RWPE2 (cell line): ENCODE measurements around the gene CBX8.
"Not testable (repeated sequence)": the region's sequence is repeated elsewhere in the genome, so short reads cannot be mapped to it uniquely, and the experiment has no call there.

ENCODE experiments used
- ATAC-seq: fragments of 200-7000 bp; cut with Tn5 transposase; 3 replicates; pipeline ENCODE4 v1.9.1; 2021; ENCODE audit warnings: low read depth
- DNase-seq: peaks from one replicate; pipeline ENCODE4 v3.0.0-alpha.2; 2020; ENCODE audit warnings: low spot score
- H3K27ac ChIP-seq: fragments of 450-650 bp; 2 replicates; pipeline ENCODE4 v1.5.1; 2017; ENCODE audit warnings: mild to moderate bottlenecking; ENCODE audit not compliant: poor library complexity, severe bottlenecking
- H3K27me3 ChIP-seq: fragments of 250-450 bp; sonication (Bioruptor Pico); 2 replicates; pipeline ENCODE4 v1.5.1; 2021; ENCODE audit warnings: mild to moderate bottlenecking, moderate library complexity; ENCODE audit not compliant: insufficient read depth, poor library complexity, severe bottlenecking
- H3K36me3 ChIP-seq: fragments of 250-450 bp; sonication (Bioruptor Pico); 2 replicates; pipeline ENCODE4 v1.5.1; 2020; ENCODE audit warnings: low read depth, mild to moderate bottlenecking, moderate library complexity
- H3K4me1 ChIP-seq: fragments of 250-450 bp; sonication (Bioruptor Pico); 2 replicates; pipeline ENCODE4 v1.5.1; 2021; ENCODE audit warnings: mild to moderate bottlenecking, moderate library complexity; ENCODE audit not compliant: insufficient read depth, poor library complexity, severe bottlenecking
- H3K4me3 ChIP-seq: fragments of 250-450 bp; sonication (Bioruptor Pico); 2 replicates; pipeline ENCODE4 v1.5.1; 2021; ENCODE audit warnings: mild to moderate bottlenecking, moderate library complexity; ENCODE audit not compliant: severe bottlenecking
- H3K9me3 ChIP-seq: fragments of 250-450 bp; sonication (Bioruptor Pico); 2 replicates; pipeline ENCODE4 v1.5.1; 2021; ENCODE audit warnings: mild to moderate bottlenecking, moderate library complexity; ENCODE audit not compliant: severe bottlenecking
- TF ChIP-seq, protein P1 (sequence below): fragments of 450-650 bp; IDR thresholded peaks from one replicate; pipeline ENCODE4 v1.5.1; 2017; ENCODE audit warnings: mild to moderate bottlenecking, moderate library complexity; ENCODE audit not compliant: poor library complexity, severe bottlenecking

CBX8 gene

DNA sequence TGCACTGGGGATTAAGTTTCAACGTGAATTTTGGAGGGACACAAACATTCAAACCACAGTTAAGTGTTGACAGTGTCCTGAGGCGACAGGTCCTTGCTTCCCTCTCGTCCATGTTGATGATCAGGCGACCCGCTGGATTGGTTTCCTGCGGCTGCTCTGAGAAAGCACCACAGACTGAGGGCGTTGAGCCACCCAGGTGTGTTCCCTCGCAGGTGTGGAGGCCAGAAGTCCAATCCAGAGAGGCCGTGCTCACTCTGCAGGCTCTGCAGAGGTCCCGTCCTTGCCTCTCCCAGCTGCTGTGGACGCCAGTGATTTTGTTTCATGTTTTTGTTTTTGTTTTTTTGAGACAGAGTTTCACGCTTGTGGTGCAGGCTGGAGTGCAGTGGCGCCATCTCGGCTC lies 41.3 kb downstream of the CBX8 start:
- Histone ChIP-seq H3K27me3 (peaks cover 5% of the 10 kb centered on the region), H3K27ac (no peak overlapping the region), H3K36me3 (no peaks in the 10 kb centered on the region), H3K9me3 (no peaks in the 10 kb centered on the region), H3K4me1 (no peaks in the 10 kb centered on the region), H3K4me3 (no peak overlapping the region)
- TF ChIP-seq, protein P1, sequence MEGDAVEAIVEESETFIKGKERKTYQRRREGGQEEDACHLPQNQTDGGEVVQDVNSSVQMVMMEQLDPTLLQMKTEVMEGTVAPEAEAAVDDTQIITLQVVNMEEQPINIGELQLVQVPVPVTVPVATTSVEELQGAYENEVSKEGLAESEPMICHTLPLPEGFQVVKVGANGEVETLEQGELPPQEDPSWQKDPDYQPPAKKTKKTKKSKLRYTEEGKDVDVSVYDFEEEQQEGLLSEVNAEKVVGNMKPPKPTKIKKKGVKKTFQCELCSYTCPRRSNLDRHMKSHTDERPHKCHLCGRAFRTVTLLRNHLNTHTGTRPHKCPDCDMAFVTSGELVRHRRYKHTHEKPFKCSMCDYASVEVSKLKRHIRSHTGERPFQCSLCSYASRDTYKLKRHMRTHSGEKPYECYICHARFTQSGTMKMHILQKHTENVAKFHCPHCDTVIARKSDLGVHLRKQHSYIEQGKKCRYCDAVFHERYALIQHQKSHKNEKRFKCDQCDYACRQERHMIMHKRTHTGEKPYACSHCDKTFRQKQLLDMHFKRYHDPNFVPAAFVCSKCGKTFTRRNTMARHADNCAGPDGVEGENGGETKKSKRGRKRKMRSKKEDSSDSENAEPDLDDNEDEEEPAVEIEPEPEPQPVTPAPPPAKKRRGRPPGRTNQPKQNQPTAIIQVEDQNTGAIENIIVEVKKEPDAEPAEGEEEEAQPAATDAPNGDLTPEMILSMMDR, result no peak
- DNase-seq, result no peak
- ATAC-seq, result no peak

DNA sequence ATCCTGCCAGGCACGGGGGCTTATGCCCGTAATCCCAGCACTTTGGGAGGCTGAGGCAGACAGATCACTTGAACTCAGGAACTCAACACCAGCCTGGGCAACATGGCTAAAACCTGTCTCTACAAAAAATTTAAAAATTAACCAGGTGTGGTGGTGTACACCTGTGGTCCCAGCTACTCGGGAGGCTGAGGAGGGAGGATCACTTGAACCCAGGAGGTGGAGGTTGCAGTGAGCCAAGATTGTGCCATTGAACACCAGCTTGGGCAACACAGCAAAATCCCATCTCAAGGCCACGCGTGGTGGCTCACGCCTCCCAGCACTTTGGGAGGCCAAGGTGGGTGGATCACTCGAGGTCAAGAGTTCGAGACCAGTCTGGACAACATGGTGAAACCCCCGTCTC lies 42.0 kb downstream of the CBX8 start:
- H3K4me3 ChIP-seq, H3K4me1 ChIP-seq, DNase-seq, H3K27me3 ChIP-seq, ATAC-seq, H3K9me3 ChIP-seq, H3K36me3 ChIP-seq, H3K27ac ChIP-seq: not testable (repeated sequence)

DNA sequence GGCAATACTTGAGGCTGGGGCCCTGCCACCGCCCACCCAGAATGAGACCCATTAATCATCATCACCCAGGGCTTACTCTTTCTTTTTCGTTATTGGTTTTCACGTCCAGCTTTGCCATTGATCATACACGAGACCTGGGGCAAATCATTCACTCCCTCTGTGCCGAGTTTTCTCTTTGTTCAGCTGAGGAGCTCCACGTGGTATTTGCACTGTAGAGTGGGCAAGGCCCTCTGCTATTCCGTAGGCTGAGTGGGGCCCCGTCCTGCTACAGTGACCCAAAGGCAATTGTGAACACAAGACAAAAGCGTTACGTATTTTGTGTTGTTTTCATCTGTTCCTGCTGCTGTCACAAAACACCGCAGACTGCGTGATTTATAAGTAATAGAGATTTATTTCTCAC lies 42.5 kb downstream of the CBX8 start:
- TF ChIP-seq, protein P1, result no peak
- peaks cover 14% of the 10 kb centered on the region for H3K27me3 ChIP-seq
- H3K4me1 ChIP-seq, result no peaks in the 10 kb centered on the region
- no peak overlapping the region for H3K4me3 ChIP-seq
- no peaks in the 10 kb centered on the region for H3K36me3 ChIP-seq
- H3K9me3 ChIP-seq, result no peaks in the 10 kb centered on the region
- ATAC-seq (no peak), DNase-seq (no peak)
- H3K27ac ChIP-seq, result no peak overlapping the region

DNA sequence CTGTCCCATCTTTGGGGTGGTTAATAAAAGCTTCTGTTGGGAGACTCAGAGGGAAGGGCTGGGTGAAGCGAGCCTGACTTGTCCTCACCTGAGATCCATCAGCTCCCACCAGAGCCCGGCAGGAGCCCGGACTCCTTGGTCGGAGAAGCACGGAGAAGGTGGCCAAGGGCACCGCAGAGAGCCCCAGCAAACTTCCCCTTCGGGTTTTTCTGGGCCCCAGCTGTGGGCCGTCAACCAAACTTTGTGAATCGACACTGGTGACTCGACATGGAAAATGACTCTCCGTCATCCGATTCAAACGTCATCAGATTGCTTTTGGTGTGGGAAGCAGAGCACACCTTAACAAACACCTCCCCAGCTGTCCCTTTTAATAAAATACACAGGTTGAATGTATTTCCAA lies 44.7 kb downstream of the CBX8 start:
- ATAC-seq (no peak), DNase-seq (no peak)
- no peaks in the 10 kb centered on the region for H3K4me1 ChIP-seq
- H3K27ac ChIP-seq, result no peak overlapping the region
- TF ChIP-seq, protein P1, result no peak
- no peaks in the 10 kb centered on the region for H3K9me3 ChIP-seq
- H3K4me3 ChIP-seq, result no peak overlapping the region
- peaks cover 35% of the 10 kb centered on the region for H3K27me3 ChIP-seq
- no peaks in the 10 kb centered on the region for H3K36me3 ChIP-seq

DNA sequence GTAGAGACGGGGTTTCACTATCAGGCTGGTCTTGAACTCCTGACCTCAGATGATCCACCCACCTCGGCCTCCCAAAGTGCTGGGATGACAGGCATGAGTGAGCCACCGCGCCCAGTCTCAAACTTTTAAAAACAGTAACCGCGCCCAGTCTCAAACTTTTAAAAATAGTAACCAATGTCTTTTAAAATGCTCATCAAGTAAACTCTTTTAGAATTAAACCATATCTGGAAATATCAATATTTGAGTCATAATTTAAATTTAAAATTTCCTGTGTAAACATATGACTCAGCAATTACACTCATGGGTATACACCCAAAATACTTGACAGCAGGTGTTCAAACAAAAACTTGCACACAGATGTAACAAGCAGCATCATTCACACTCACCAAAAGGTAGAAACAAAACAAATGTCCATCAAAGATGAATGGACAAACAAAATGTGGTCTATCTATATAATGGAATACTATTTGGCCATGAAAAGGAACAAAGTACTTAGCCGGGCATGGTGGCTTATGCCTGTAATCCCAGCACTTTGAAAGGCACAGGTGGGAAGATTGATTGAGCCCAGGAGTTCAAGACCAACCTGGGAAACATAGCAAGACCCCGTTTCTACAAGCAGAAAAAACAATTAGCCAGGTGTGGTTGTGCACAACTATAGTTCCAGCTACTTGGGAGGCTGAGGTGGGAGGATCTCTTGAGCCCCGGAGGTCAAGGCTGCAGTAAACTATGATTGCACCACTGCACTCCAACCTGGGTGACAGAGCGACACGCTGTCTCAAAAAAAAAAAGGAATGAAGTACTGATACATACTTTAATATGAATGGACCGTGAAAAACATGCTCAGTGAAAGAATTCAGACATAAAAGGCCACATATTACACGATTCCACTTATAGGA lies 46.0 kb downstream of the CBX8 start:
- DNase-seq, result no peak
- H3K27ac ChIP-seq, result no peak overlapping the region
- H3K9me3 ChIP-seq, result no peaks in the 10 kb centered on the region
- H3K4me1 ChIP-seq, result no peaks in the 10 kb centered on the region
- H3K4me3 ChIP-seq, result no peak overlapping the region
- H3K36me3 ChIP-seq, result no peaks in the 10 kb centered on the region
- TF ChIP-seq, protein P1, result no peak
- no peak for ATAC-seq
- H3K27me3 ChIP-seq, result peaks cover 45% of the 10 kb centered on the region
